Activated T-helper 1 cell treated with Interleukin-2 at 50 U/mL for 16 hours (primary cell): ENCODE results near the gene TMEM86A.
"Not testable (repeated sequence)": the region's sequence is repeated elsewhere in the genome, so short reads cannot be mapped to it uniquely, and the experiment has no call there.

Experiments used
- DNase-seq: peaks from one replicate; pipeline ENCODE4 v3.0.0-alpha.2; 2020; ENCODE audit warnings: low read depth

TMEM86A gene, protein sequence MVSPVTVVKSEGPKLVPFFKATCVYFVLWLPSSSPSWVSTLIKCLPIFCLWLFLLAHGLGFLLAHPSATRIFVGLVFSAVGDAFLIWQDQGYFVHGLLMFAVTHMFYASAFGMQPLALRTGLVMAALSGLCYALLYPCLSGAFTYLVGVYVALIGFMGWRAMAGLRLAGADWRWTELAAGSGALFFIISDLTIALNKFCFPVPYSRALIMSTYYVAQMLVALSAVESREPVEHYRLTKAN

GRCh38 chr11:18698341-18699268 is at the start of gene TMEM86A:
TMEM86A (plus strand) TSS chr11:18698779; CDS start chr11:18698887, 108 bp downstream.
- peak; percentile 87 for DNase-seq

- DNase-seq = no peak
These were observed 48.2 kb upstream of the TMEM86A start for GRCh38 chr11:18650353-18650752.

- DNase-seq = peak; percentile 10
These were observed 47.6 kb upstream of the TMEM86A start for GRCh38 chr11:18650859-18651557.

- DNase-seq = no peak
These were observed 40.9 kb upstream of the TMEM86A start for GRCh38 chr11:18657673-18658072.

- not testable (repeated sequence) for DNase-seq
These were observed 33.2 kb upstream of the TMEM86A start for GRCh38 chr11:18665353-18665872.

DNA sequence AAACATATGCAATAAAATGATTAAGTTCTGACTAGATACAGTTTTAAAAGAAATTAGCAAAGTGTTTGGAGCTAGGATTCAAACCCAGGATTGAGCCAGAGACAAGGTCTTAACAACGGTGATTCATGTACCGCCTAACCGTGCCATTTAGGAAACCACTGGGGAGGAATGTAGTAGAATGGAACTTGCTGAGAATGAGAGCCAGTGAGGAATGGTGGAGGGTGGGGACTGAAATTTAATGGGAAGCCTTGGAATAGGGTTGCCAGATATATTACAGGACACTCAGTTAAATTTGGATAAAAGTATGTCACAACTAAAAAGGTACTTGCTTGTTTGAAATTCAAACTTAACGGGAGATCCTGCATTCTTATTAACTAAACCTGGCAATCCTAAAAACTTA is 30.4 kb upstream of the TMEM86A start:
- no peak for DNase-seq

GRCh38 chr11:18669219-18669596 is 29.4 kb upstream of the TMEM86A start:
- DNase-seq = no peak

DNA sequence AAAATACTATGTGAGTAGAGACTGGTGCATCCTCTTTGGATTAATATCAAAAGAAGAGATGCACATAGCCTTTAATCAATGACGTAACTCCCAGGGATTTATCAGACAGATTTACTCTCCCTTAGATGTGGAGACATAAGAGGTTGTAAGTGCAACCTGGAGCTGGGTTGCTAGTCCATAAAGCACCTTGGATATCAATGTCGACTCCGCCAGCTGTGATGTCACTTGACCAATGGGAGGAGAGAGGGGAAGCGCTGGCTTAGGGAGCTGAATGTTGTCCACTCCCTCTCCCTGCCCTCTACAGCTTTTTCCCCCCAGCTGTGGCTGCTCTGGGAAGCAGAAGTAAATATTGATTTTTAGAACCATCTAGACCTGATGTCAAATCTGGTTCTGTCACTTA is 28.9 kb upstream of the TMEM86A start:
- DNase-seq = no peak

- no peak for DNase-seq
These were observed 27.3 kb upstream of the TMEM86A start for GRCh38 chr11:18671246-18671645.

- DNase-seq = peak; percentile 8
These were observed 26.4 kb upstream of the TMEM86A start for GRCh38 chr11:18672209-18672608.

DNA sequence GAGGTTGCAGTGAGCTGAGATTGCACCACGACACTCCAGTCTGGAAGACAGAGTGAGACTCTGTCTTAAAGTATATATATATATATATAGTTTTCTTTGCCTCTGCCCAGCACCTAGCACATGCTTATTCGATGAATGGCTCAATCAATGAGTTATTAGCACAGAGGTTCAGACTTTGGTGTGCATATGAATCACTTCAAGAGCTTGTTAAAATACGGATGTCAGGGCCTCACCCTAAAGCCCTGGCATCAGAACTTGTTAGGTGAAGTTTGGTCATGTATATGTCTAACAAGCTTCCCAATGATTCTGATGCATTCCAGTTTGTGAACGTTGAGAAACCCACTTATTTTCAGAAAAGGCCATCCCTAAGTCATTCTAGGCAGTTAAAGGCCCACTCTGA is 21.8 kb upstream of the TMEM86A start:
- DNase-seq = no peak

- no peak for DNase-seq
These were observed 21.0 kb upstream of the TMEM86A start for GRCh38 chr11:18677560-18677959.

DNA sequence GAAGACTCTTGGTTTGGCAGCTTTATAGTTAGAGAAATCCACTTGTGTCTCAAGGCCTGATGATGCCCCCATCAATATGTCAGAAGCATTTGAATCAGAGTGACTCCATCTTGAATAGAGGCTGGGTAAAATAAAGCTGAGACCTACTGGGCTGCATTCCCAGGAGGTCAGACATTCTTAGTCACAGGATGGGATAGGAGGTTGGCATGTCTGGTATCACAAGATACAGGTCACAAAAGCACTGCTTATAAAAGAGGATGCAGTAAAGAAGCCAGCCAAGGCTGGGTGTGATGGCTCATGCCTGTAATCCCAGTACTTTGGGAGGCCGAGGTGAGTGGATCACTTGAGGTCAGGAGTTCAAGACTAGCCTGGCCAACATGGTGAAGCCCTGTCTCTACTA is 16.6 kb upstream of the TMEM86A start:
- not testable (repeated sequence) for DNase-seq

DNA sequence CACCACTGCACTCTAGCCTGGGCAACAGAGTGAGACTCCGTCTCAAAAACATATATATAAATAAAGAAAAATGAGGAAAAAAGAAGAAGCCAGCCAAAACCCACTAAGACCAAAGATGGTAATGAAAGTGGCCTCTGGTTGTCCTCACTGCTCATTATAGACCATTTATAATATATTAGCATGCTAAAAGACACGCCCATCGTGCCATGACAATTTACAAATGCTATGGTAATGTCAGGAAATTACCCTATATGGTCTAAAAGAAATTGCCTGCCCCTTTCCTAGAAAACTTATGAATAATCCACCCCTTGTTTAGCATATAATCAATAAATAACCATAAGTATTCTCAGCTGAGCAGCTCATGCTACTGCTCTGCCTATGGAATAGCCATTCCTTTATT is 16.1 kb upstream of the TMEM86A start:
- DNase-seq = no peak

DNA sequence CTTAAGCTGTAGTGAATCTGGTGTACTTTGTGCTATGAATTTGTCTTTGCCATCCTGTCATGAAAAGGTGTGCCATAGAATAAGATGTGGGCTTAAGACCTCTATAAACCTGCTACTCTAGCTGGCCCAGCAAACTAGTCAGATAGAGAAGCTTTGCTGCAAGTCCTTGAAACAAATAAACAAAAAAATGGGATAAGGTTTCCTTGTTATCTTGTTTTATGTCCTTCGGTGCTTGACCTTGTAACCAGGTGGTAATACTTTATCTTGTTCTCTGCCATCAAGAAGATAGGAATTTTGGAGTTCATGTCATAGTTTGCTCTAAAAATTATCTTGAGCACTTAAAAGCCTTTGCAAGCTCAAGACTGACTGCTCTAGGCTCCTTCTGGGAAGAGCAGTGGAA is 14.3 kb upstream of the TMEM86A start:
- no peak for DNase-seq

GRCh38 chr11:18691467-18692140 is 7.0 kb upstream of the TMEM86A start:
- DNase-seq = not testable (repeated sequence)

DNA sequence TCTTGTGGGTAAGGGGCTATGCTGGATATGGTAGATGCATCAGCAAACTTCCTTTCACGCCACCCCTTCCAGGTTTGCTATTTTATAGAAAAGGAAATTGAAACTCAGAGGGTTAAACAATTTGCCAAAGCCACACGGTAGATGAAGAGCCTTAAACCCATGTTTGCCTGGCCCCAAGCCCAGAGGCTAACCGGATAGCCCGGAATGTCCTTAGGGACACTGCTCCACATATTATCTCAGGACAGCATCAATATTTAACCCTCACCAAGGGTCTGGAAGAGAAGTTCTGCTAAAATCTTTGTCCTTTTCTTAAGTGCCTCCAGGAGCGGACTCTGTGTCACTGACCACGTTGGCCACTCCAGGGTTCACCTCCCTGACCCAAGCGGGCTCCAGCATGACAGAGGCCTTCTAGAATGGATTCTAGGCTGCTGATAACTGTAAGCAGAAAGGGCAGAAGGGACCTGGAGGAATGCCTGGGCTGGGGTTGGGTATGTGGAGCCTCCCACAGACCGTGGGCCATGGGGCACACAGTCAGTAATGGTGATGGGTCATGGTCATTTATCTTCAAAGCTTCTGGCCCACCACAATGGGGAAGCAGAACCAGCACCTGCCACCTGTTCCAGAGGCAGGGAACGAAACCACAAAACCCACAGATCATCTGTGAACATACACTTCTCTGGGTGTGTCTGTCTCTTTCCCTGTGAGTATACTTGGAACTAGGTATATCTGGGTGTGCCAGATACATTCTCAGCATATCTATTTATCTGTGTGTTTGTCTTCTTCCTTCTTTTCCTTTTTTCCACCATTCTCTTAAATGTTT is 5.4 kb upstream of the TMEM86A start:
- no peak for DNase-seq

GRCh38 chr11:18696638-18697225 is 1.8 kb upstream of the TMEM86A start:
- DNase-seq = no peak

- no peak for DNase-seq
These were observed 1.0 kb upstream of the TMEM86A start for GRCh38 chr11:18697576-18697975.

- DNase-seq = no peak
These were observed 654 bp downstream of the TMEM86A start for GRCh38 chr11:18699269-18699596.

DNA sequence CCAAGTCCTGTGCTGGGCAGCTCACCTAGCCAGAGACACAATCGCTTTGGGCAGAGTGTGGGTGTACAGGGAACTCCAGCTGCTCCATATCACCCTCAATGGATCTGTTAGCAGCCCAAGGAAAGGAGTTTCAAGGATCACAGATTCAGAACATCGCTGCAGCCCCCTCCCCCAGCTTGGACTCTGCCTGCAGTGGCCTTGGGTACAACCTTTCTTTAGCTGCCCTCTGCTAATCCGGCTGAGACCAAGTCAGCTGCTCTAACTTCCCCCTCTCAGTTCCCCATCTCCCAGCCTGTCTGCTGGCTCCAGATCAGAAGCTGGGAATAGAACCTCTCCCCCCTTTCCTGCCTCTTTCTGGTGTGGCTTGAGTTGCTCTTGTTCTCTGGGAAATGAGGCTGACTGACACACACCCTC is 1.3 kb downstream of the TMEM86A start:
- no peak for DNase-seq
